NCI-H460 (cell line): ENCODE data around the gene NFATC4. TPM values are rescaled to one million over a fixed set of nuclear protein-coding genes. Genes with fewer than 3 reads are reported as not detected.
A peak's percentile ranks its signal among the peaks of the same experiment; 100 is the strongest.
"Not testable (repeated sequence)": the region's sequence is repeated elsewhere in the genome, so short reads cannot be mapped to it uniquely, and the experiment has no call there.

ENCODE experiments used
- DNase-seq: peaks from one replicate; pipeline ENCODE4 v3.0.0-alpha.2; 2016; ENCODE audit warnings: low read depth; ENCODE audit errors: extremely low read depth
- total RNA-seq: library from RNA; depleted of rRNA; stranded (reverse); fragments of >200 nt; shearing (Covaris generic); gene quantifications from 2 replicates; pipeline ENCODE4 v1.2.3, GENCODE V29; 2014

Gene NFATC4
- total RNA-seq, 1 experiment from 2014 or later, result 17.7 TPM

DNA sequence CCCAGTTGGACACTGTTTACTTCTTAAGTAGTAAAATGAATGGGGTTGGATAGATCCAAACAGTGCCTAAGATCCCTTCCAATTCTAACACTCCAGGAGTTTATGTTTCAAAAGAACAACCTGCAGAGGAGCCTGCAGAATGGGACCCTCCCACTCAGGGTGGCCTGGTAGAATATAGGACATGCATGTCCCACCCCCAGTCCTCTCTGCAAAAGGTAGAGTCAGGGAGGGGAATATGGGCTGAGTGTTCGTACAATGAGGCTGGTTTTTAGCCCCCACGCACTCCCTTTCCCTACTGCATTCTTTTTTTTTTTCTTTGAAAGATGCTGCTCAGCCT is 19.0 kb downstream of the NFATC4 start:
- no peak for DNase-seq

- DNase-seq, result not testable (repeated sequence)
These were observed 19.6 kb downstream of the NFATC4 start for GRCh38 chr14:24387579-24387978.

DNA sequence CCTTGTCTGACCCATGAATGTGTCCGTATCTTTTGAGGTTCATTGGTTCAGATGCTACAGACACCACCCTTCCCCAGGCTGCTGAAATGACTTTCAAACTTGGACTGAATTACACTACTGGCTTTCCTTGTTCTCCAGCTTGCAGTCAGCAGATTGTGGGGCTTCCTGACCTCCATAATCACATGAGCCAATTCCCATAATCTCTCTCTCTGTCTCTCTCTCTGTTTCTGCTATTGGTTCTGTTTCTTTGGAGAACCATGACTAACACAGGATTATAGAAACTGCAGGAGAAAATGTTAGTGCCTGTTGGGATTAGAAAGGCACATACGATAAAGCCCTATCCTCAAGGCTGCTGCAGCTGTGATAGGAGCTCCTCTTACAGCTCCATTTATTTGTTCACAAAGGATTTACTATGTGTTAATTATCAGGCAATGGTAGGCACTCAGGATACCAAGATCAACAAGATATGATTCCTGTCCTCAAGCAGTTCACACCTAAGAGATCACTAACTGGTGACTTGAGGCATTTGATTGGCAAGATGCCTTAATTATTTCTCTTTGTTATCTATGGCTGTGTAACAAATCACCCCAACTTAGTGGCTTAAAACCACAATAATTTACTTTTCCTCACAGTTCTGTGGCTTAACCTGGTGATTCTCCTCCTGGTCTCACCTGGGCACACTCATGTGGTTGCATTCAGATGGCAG is 20.6 kb downstream of the NFATC4 start:
- no peak for DNase-seq

- no peak for DNase-seq
These were observed 21.4 kb downstream of the NFATC4 start for GRCh38 chr14:24389226-24389848.

DNA sequence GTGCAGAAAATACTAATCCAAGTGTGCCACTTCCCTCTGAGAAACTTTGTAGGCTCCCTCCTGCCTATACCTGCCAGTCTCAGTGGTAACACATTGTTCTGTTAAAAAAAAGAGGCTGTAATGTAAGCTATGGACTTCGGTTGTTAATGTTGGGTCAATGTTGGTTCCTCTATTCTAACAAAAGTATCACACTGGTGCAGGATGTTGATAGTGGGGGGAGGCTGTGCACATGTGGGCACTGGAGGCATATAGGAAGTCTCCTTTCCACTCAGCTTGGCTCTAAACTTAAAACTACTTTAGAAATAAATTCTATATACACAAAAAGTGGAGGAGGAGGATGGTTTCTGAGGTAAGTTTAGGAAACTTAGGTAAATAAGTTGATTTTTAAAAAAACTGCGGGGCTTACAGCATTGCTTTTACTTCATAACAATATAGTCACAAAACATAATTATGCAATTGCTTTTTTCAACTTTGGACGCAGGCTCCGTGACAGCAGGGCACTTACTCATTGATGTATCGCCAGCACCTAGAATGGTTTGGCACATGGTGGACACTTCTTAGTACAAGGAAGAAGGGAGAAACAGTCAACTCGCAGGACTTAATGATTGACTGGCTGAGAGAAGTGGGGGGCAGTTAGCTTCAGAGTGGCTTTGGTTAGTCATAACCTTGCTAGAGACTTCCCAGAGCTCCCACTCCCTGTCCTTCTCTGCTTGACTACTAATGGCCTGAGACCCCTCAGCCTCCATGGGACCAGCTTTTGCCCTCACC is 22.9 kb downstream of the NFATC4 start:
- DNase-seq, result no peak

DNA sequence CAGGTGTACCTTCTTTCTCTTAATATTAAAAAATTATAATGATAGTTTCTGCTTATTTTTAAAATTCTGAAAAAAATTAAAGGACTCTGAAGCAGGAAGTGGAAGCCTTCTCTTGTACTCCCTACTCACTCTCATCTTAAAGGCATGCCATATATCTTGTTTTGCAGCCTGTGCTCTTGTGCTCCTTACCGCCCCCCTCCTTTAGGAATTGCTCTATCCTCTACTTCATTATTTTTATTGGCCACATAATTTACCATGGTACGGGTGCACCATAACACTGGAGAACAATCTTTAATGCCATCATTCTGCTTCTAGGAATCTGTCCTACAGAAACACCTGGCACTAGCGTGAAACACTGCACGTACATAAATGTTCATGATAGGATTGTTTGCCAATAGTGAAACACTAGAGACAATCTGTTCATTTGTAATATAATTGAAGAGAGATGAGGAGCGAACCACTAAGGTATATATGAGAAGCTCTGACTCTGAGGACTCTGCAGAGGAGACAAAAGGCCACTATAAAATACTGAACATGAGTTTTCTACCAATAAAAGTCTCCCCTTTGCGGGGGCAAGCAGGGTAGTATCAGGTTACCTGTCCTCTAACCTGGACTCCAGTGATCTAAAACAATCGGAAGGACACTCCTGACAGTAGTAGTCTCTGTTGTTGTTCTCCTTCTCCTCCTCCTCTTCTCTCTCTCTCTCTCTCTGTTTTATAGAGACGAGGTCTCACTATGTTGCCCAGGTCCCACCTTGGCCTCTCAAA is 24.5 kb downstream of the NFATC4 start:
- peak; percentile 43 for DNase-seq

GRCh38 chr14:24394275-24394674 is 26.3 kb downstream of the NFATC4 start:
- no peak for DNase-seq

DNA sequence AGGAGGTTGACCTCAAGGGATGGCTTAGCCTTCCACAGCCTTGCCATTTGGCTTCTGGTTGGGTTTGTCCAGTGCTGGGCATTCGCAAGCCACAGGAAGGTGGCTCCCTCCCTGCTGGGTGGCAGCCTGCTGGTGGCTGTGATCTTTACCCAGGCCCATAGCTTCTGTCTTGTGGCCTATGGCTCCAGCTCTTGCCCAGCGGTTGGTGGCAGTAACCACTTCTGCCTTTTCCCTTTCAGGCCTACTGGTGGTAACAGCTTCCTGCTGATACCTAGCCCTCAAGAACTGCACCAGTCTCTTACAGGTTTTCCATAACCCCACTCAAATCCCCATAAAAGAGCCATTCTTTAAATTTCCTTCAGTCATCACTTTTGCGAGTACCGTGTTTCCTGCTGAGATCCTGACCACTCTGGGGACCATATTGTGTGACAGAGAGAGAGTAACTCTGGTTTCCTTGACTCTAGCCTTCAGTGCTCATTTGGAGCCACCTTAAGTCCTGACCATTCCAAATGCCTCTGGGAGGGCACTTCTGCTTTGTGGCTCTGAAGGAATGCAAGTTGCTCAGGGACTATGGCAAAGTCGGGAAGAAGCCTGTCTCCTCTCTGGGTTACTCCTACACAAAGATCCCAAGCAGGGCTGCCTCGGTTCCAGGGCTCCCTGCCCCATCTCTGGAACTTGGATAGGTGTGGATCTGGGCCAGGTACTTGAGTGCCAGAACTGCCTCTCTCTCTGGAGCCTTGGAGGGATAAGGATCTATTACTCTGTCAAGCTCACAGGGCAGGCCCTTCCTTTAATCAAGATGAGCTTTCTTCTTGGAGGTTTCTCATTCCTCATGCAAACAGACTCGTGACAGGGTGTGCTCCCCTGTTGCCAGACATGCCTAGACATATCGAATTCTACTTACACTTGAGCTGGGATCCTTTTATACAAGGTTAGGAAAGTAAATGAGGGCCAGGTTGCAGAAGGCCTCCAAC is 27.9 kb downstream of the NFATC4 start:
- DNase-seq, result no peak

DNA sequence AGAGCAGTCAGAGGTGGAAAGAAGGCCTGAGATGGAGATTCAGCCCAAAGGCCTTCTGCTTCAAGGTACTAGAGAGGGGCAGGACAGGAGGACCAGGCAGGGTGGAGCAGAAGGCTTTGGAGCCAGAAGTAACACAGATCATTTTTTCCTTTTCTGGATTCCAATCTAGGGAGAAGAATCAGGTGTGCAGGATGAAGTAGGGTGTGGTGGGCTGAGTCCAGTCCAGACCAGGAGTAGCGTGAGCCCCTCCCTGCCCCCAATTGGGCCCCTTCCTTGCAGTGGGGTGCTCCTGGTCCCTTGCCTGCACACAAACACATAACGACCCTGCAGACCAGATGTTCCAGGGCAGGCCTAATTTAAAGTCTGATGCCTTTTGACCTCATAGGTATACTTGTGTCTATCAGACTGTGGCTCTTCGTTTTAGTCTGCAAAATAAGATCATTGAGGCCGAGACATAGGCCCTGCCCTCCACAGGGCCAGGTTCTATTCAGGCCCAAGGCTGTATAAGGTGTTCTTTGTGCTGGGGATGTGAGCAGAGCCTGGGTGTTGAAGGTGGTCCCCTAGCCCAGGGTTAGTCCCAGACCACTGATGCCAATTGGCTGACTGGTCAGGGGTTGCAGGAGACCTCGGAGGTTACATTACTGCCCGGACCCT is 29.8 kb downstream of the NFATC4 start:
- no peak for DNase-seq

DNA sequence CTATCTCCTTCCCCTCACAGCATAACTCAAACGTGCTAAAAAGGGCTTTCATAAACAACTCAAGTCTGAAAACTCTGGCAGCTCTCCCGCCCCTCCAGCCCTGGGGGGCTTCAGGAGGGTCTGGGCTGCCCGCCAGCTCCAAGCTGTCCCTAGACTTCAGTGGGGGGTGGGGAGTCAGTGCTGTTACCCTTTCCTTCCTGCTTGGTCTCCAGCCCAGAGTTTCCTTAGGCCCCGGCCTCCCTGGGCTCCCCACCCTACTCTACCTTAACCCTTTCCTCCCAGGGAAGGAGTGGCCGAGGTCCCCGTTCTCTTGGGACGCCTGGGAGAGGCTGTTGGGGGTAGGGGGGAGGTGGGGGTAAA is 30.3 kb downstream of the NFATC4 start:
- no peak for DNase-seq

GRCh38 chr14:24398653-24399446 is 30.9 kb downstream of the NFATC4 start, which contains the start of gene NYNRIN:
Gene NYNRIN, plus strand, starts transcription at chr14:24399003. Its CDS starts 244 bp downstream, at chr14:24399247.
- DNase-seq, result no peak

GRCh38 chr14:24399447-24399822 is 31.5 kb downstream of the NFATC4 start:
- no peak for DNase-seq

DNA sequence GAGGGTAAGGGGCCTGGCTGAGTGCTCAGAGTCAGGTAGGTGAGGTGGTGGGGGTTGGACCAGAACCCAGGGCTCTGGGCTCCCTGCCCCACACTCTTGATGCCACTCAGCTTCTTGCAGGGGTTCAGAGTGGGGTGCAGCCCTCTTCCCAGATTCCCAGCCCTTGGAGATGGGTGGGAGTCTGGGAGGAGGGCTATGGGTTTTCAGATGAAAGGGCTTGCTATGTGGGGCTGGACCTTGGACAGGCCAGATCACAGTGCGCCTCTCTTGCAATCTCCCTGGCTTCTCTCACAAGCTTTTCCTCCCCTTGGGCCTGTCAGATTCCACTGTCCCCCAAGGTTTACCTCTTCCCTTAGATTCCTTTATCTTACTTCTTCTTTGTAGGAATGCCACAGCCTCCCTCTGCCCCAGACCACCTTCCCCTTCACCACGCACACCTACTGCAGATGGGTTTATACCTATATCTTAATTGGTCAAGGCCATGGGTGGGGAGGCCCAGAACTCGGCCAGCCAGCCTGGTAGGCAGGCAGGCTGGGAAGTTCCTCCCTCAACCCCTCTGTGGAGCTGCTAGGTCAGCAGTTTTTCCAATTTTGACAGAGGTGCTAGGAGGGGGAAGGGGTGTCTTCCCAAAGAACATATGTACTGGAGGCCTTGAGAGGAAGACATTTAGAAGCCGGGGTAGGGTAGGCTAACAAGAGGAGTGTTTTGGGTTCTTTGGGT is 32.2 kb downstream of the NFATC4 start:
- no peak for DNase-seq

DNA sequence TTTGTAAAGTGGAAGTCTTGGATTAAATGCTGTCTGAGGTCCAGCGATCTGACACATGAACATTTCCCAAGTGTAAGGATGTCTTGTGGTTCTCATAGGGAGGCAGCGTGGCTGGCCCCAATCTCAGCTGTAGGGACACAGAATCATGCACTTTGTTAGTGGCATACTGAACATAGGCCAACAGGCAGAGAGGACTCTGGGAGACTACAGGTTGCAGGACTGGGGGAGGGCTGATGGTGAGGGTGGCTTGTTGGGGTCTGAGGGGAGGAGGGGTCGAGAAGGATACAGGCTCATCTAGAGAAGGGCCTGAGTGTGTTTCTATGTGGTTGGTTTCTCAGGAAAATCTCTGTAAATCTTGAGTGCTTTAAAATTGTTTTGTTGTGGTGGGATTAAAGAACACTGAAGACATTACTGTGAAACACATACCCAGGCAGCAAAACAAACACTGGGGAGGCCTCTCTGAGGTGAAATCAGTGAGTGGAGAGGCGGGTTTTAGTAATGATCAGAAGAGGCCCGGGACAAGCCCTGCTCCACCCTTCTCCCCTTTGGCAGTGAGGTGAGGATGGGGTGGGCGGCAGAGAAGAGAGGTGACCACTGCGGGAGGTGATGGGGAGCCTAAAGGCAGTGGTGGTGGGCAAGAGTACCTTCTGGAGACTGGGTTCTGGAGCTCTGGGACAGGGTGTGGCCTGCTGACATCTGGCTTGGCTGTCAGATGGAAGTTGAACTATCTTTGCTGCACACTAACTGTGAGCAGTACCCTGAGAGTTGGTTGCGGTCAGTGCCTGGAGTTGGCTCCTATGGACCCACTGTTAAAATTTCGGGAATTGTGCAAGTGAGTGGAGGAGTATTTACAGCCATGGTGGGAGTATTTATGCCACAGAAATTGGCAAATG is 34.1 kb downstream of the NFATC4 start:
- no peak for DNase-seq

DNA sequence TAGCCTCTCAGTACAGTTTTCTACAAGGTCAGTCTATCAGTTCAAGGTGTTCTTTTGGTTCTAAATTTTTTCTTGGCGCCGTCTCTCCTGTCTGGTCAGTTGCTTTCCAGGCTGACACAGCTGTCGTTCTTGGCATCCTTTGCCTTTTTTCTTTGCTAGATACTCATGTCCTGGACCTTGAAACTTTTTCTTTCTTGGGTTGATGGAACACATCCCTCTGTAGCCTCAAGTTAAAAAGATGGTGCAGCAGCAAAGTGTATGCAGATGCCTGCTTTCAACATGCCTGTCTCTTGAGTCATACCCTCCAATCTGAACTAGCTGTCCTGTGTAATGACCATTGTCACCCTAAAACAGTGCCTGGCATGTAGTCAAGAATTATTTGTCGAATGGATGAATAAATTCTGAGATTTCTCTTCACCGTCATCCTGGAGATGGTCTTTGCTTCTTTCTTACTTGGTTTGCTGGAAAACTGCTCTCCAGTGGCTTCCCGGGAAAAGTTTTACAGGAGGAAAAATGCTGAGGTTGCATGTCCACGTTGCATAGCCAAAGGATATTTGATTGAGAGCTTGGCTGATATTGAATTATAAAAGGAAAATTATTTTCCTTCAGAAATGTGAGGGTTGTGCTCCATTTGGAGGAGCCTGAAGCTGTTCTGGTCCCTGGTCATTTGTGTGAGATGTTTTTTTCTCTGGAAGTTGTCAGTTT is 35.5 kb downstream of the NFATC4 start:
- DNase-seq, result no peak

DNA sequence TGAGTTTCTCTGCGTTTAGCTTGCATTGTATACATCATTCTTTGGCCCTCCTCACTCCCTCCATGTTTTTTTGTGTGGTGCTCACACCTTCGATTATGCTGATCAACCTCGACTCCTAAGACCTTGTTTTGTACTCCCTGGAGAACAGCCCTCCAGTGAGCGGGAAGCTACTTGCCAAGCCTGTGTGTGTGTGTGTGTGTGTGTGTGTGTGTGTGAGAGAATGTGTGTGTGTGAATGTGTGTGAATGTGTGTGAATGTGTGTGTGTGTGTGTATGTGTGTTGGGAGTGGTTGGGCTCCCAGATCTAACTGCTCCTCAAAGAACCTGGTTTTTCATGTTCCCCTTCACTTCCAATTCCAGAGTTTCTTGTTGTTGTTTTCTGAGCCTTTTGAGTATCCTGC is 36.8 kb downstream of the NFATC4 start:
- DNase-seq, result no peak
